GM21825 (cell line): Measurements from ENCODE around the gene RAC2.
"Not testable (repeated sequence)": the region's sequence is repeated elsewhere in the genome, so short reads cannot be mapped to it uniquely, and the experiment has no call there.

ENCODE experiments used
- ATAC-seq: cut with Tn5 transposase; IDR thresholded peaks from one replicate; pipeline ENCODE4 v1.9.1; 2021; ENCODE audit warnings: mild to moderate bottlenecking, moderate library complexity; ENCODE audit not compliant: unreplicated experiment

RAC2 gene

DNA sequence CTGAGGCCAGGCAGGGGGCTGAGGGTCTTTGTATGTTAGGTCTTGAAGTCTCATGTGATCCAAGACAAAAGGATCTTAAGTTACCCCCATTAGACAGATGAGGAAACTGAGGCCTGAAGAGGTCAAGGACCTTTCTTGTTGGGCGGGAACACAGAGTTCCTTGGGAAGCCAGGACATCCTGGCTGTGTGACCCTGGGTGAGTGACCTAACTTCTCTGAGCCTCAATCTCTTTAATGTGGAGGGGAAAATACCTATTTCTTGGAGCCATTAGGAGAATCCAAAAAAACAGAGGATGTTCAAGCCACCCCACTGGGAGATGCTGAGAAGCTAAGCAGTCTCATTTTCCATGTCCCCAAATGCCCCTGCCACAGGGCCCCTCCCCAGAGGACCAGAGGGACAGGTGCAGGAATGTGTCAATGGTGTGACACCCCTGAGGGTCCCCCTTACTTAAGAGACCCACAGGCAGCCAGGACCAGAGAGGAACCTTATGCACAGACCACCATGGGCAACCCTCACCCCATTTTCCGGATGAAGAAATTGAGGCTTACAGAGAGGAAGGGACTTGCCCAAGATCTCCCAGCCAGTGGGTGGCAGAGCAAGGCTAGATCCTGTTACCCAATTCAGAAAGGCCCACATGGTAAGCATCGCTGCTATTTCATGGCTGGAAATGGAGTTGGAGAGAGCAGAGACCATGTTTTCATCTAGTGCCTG, 8.0 kb downstream of the RAC2 start:
- ATAC-seq, result no peak

DNA sequence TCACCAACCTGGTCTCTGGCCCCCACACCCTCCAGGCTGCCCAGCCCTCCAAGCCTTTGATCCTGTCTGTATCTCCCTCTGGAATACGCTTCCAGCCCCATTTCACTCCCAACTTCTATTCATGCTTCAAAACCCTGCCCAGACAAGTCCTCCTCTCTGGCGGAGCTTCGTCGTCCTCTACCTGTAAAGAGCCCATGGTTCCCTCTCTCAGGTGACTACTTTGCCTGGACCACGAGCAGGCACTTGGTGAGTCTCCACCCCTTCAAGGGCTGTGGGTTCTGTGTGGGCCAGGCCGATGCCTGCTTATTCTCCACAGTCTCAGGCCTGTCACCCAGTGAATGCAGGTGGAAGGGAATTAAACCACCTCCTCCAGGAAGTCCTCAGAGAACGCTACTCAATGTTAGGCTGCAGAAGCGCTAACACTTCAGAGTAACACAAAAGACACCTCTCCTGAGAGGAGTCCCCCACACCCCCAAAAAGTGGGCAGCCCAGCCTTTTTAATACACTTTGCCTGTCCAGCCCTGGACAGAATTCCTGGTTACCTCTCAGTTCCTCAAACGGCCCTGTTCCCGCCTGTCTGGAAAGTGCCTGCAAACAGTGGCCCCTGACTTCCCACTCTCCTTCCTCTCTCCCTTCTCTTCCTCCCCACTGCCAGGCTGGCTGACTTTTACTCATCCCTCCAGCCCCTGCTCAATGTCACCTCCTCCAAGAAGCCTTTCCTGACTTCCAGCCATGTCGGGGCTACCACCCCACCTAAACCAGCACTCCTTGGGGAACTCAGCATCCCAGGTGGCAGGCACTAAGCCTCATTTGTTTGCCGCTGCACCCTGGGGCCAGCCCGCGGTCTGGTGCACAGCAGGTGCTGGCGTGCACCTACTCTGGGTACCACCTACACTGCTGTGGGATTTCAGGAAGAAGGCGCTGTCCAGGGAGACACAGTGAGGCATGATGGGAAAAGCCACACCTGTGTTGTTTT, 9.0 kb downstream of the RAC2 start:
- no peak for ATAC-seq

DNA sequence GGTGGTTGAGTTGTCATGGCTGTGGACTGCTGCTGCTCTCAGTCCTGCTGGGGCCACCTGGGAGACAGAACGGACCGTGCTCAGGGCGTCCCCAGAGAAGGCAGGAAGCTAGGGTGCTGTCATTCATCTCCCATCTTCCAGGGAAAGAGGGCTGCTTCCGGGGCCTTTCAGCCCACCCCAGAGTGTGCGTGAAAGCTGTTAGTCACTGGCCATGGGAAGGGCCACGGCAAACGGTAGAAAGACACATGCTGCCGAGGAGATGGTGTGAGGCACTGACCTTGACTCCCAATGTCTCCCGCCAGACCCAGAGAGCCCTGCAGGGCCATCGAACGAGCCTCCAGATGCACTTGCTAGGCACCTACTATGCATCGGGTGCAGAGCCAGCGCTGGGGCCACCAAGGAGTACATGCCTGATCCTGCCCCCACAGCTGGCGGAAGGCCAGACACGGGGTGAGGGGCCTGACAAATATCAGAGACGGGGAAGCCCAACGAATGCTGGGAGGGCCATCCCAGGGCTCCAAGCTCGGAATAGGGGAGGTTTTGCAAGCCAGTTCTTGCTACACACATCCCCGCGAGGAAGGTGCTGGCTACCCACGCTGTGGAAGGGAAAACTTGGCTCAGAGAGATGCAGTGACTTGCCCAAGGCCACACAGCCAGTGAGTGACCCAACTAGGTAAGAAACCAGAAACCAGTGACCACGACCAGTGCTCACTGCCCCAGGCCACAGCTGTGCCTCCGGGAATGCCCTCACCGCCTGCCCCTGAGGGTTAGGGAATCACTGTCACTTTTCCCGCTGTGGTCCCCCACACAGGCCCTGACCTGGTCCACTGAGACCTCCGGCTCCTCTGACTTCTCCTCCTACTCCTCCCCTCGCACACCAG, 10.1 kb downstream of the RAC2 start:
- no peak for ATAC-seq

DNA sequence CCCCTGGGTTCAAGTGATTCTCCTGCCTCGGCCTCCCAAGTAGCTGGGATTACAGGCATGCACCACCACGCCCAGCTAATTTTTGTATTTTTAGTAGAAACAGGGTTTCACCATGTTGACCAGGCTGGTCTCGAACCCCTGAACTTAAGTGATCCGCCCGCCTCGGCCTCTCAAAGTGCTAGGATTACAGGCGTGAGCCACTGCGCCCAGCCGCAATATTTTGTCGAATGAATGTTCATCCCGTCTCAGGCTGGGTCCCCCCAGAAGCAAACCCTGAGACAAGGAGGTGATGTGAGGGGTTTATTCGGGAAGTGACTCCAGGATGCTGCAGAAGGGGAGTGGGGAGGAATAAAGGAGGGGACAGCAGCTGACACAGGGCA, 10.7 kb downstream of the RAC2 start:
- ATAC-seq, result not testable (repeated sequence)

DNA sequence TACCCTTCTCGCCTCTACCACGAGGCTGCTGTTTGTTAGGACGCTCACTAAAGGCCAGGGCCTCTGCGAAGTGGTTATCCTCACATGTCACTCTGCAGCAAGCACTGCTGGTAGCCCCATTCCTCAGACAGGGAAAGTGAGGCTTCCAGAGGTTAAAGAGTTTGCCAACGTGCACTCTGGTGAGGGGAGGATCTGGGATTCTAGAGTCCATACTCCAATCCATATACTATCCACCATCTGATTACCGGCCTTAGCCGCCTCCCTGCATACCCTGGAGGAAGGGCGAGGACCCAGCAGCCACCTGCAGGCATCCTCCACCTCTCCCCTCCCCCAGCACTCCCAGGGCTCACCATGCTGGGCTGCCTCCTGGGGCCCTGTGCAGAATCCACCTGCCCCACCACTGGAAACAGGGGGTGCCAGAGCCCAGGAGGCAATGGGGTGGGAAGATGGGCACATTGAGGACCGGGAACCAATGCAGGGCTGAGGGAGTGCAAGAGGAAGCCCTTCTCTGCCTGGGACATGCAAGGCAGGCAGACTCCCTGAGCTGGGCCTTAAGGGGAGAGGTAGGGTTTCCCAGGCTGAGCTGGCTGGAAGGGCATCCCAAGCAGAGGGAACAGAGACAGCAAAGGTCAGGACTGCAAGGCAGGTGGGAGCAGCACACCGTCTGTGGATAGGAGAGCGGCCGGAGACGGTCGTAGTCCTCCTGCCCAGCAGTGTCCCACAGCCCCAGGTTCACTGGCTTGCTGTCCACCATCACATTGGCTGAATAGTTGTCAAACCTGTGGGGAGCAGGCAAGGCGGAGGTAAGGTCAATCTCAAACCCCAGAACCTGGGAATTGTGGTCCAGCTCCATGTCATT, 11.7 kb downstream of the RAC2 start:
- ATAC-seq, result no peak

DNA sequence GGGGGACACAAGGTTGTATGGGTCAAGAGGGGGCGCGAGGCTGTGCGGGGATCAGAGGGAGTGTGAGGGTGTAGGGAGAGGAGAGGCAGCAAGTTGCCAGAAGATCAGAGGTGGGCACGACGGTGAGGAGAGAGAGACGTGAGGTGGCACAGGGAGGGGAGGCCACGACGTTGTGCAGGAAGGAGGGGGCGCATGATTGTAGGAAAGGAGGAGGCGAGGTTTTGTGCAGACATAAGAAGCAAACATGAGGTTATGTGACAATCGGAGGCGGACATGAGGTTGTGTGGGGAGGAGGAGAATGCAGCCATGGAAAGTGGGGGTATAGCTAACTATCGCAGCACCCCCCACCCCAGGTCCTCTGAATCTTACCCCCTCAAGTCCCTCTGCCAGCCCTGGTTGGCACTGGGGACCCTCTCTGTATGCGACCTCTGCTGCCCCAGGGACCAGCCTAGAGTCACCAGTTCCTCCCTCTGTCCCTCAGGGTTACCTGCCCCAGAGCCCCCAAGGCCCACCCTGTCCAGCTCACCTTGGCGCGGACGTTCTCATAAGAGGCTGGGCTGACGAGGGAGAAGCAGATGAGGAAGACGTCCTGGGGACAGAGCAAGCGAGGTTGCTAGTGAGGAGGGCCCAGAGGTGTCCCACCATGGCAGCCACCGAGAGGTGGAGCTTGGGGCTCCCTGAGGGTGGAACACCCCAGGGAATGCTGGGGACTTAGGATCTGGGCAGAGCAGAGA, 12.5 kb downstream of the RAC2 start:
- ATAC-seq, result no peak

DNA sequence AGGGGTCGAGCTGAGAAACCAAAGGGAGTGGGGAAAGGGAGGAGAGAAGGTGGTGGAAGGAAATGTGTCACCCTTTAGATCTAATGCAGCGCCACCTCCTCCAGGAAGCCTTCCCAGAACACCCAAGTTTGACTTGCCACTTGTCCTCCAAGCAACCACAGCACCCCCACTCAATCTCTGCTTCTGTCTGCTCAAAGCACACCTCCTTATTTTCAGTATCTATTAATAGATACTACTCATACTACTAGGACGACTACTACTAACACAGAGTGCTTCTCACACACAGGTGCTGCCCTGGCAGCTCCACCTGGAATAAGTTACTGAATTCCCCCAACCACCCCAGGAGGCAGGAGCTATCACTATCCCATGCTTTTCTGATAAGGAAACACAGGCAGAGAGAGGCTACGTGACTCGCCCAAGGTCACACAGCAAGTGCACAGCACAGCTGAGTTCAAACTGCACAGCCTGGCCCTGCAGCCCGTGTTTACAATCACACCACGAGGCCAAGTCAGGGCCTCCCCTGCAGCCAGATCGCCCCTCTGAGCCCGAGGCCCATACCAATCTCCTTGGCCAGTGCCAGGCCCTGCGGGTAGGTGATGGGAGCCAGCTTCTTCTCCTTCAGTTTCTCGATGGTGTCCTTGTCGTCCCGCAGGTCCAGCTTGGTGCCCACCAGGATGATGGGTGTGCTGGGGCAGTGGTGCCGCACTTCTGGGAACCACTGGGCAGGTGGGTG, 13.2 kb downstream of the RAC2 start:
- peak; percentile 38 for ATAC-seq

DNA sequence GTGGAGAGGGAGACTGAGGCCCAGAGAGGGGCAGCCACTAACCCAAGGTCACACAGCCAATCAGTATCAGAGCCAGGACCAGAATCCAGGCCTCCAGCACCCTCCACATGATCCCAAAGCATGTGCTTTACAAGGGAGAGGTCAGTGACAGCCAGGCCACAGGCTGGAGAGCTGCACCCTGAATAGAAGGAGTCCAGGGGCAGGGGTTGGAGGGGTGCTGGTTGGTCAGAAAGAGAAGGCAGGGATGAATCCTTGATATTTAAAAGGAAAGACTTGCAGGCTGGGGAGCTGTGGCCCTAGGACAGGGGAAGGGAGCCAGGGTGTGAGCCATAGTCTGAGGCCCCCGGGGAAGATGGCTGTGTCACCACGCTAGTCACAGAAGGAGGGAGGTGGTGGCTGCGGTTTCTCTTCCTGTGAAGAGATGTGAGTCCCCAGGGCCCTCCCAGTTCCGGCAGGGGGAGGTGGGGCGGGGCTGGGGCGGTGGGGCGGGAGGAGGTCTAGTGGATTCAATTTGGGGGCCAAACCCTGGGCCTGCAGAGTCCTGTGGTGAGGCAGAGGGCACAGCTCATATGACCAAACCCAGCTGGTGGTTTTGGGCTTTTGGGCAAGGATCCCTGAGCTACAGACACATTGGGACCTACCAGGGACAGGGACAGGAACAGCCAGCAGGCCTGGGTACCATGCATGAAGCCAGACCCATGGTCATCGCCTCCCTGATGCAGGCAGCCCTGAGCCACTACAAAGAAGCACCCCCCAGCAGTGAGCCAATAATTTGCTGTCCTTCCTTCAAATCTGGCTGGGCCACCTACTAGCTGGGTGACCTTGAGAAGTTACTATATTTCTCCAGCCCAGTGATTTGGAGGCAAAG, 14.0 kb downstream of the RAC2 start:
- peak; percentile 35 for ATAC-seq

DNA sequence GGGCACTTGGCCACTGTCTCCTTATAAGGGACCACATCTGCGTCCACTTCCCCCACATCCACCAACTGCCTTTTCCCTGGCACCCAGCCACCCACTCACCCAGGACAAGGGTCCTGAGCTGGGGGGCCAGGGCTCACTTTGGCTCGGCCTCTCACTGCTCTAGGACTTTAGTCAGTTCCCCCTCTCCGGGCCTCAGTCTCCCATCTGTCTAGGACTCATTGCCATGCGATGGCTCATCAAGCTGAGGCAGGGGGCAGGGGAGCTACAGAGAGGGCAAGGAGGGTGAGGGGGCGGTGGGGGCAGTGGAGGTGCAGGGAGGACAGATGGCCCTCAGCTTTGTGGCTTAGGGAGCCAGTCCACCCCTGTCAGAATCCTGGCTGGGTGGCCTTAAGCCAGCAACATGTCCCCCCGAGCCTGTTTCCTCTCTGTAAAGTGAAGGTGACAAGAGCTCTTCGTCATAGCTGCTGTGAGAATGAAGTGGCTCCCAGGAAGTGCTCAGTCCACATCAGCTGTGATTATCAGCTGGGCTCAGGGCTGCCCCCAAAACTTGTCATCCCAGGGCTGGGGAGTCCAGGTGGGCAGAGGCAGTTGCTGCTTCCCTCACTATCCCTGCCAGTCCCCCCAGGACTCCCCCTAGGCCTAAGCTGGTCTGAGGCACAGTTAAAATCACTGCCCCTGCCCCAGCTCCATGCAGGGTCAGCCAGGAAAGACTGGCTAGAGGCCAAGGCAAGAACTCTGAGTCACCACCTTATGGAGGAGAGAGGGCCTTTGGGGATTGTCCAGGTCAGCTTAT, 14.9 kb downstream of the RAC2 start:
- no peak for ATAC-seq

DNA sequence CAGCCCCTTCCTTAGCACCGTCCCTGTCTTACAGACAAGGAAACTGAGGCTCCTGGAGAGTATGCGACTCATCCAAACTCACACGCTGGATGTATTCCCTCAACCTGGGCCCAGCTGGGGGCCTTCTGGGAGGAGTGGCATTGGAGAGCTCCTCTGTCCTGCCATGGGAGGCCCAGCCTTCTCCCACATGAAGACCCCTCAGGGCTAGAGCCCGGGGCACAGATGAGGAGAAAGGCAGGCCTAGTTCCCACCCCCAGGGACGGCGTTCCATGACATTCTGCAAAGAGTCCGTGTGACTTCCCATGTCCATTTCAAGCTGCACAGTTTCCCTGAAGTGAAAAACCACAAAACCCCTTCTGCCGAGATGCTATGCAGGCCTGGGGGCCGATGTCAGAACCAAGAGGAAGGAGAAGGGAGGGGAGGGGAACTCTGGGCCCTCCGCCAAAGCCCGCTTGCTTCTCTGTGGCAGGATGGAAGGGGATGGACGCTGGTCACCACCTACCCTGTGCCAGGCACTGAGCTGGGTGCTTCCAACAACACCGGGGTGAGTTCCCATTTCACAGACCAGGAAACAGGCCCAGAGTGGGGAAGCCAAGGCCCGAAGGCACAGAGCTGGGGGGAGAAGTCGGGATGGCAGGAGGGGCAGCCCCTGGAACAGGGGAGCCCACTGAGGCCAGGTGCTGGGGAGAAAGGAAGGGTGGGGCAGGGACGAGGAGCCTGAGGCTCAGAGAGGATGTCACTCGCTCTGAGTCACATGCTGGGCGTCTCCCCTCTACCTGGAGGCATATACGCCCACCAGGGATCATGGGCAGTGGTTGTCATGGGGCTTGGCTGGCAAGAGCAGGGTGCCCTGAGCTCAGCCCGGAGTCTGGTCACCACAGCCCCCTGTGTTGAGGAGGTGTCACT, 15.7 kb downstream of the RAC2 start:
- no peak for ATAC-seq

DNA sequence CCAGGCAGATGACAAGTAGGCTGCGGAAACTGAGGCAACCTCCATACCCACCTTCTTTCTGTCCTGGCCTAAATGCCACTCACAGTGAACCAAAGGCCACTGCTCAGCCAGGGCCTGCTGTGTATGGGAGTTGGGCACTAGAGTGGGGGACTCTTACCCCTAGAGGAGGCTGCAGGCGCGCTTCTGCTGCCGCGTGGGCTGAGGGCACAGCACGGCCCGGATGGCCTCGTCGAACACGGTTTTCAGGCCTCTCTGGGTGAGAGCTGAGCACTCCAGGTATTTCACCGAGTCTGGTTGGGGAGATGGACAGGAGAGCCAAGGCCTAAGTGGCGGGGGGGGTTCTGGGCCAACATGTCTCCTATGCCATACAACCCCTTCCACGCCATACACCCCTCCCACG, 17.6 kb downstream of the RAC2 start:
- no peak for ATAC-seq

DNA sequence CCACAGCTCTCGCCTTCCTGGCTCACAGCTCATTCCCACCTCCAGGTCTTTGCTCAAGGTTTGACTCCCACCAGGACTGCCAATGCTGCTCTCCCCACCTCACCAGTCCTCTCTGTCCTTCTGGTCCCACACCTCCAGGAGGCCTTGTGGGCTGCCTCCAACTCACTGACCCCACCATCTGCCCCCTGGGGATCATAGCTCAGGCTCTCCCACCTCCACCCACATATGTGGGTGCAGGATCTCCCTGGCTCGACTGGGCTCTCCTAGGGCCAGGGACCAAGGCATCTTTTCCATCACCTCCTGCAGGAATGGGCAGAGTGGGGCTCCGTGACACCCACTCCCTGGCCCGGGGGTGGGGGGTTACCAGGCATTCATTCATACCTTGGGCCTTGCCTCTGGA, 18.0 kb downstream of the RAC2 start:
- ATAC-seq, result no peak

DNA sequence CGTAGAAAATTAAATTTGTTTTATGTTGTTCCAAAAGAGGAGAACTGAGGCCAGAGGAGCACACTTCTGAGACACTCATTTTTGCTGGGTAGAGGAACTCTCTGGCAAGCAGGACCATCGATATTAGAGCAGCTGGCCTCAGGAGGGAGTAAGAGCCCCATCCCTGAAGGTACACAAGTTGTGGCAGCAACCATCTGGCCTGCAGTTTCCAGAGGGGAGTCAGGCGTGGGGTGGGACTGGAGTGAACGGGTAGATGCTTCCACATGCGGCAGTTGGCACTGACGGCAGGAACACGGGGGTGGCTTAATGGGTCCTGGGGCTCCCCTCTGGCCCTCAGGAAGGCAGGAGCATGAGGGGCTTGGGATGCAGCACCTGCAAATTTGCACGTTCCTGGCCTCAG, 18.6 kb downstream of the RAC2 start:
- ATAC-seq, result no peak

DNA sequence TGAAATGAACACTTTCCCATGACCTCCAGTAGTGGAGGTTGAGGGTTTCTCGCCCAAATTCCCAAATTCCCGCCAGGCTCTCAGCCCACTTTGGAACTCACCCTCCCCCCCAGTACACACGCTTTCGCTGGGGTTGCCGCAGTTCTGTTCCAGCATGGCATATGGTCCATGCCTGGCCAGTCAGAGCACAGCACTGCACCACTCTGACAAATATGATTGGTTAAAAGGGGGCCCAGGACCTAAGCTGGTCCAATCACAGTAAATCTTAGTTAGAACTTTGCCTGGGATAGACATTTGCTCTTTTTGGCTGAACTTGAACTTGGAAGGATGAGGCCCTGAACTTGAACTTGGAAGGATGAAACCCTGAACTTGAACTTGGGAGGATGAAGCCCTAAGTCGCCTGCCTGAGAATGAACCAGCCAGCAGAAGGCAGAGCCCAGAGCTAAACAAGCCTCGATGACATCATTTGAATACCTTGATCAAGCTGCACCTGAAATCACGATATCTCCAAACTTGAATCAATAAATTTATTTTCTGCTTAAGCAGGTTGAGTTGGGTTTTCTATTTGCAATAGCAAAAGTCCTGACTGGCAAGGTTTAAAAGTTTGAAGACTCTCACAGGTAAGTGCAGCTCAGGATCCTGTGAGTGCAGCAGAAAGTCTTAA, 19.2 kb downstream of the RAC2 start:
- ATAC-seq, result no peak

DNA sequence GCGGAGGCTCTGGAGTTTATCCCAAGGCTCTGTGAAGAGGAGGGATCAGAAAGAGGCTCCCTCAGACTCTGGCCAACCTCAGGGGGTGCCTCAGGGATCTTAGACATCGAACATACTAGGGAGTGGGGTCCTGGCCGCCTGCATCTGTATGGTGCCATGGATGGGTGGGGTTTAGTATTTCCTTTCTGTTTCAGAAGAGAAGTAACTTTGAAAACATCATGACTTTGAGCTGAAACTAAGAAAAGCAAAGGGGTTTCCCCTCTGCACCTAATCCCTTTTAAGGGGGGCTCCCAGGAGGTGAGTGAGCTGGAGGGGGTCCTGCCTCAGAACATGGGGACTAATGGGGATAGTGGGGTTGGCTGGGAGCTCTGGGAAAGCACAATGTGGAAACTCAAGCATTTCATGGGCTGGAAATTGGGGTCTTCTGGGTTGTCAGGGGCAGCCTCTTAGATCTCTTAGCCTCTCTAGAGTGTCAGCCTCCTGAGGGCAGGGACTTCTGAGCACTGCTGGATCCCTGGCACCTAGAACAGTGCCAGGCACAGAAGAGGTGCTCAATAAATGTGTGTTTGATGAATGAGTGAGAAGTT, 20.0 kb downstream of the RAC2 start:
- no peak for ATAC-seq
